GM21381 (cell line): ENCODE results near the gene FBXL7.

Experiments
- ATAC-seq: cut with Tn5 transposase; IDR thresholded peaks from one replicate; pipeline ENCODE4 v1.9.1; 2021; ENCODE audit warnings: mild to moderate bottlenecking, moderate library complexity; ENCODE audit not compliant: unreplicated experiment

The FBXL7 gene

DNA sequence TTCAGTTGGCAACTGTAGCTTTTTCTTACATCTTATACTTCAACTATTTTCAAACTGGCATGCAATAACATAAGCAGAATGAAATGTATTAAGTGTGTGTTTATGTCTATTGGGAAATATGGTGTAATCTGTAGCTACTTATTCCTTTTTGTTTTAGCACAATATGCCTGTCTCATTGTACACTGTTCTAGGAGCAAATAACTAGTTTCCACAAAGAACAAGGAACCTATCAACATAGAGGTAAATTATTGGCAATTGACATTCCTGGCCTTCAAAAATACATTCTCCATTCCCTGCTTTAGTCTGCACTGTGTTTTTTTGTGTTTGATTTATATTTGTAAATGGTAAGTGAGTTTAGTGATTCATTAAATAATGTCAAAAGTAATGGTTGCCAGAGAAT lies 75.7 kb downstream of the FBXL7 start:
- ATAC-seq, result no peak

DNA sequence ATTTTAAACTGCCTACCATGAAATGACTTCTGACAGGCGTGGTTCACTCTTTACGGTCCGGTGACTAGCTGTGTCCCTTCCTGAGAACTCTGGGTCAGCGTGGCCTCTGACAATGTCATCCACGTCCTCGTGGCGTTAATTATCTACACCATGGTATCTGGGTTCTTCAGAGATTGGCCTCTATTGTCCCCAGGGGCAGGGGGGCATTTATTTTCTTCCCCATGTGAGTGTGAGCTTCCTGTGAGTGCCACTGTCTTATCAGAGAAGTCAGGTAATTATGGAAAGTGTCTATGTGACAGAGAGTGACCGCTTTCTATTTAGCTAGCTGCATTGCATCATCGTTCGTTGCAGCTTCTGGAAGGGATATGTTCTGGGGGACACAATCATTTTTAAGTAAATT lies 77.2 kb downstream of the FBXL7 start:
- no peak for ATAC-seq

DNA sequence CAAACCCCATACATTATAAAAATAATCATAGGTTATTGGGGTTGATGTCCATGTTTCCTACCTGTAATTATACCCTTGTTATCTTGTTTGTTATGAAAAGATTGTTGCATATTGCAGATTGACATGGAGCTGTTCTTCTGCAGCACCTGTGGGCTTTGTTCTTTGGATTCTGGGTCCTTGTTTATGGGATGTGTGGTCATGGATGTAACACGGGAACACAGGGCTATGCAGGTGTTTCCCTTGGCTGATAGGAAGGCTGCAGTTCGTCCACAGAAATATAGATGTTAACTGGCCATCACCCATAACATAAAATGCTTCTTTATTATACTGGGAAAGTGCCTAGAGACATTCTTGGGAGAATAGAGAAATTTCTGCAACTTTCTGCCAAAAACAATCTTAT lies 77.9 kb downstream of the FBXL7 start:
- no peak for ATAC-seq

DNA sequence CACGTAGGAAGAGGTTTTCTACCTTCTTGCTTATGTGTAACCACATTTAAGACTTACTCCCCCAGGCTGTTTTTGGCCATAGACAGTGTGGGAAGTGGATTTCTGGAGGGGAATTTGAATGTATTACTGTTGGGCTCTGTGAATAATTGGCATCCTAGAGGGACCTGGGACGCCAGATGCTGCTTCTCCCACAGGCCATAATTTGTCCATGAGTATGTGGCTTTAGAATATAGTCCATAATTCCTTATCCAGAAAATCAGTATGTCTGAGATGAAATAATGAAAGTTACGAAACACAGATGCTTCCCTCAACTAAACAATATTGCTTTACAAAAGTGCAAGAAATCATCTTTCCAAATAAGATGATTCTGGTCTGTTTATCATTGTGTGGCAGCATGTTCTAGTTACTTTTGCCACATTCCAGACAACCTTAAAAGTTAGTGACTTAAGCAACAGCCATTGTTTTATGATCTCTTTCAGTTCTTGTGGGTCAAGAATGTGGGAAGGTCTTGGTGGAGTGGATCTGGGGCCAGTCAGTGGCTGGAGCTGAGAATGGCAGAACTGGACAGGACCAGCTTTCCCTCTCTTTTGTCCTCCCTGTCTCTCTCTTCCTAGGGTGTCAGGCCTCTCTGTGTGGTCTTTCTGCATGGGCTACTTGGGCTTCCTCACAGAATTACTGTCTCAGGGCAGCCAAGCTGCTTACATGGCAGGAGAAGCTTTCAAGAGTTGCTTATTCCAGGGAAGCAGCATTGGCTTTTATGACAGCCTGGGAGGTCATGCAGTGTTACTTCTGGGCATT lies 79.4 kb downstream of the FBXL7 start:
- ATAC-seq, result no peak

DNA sequence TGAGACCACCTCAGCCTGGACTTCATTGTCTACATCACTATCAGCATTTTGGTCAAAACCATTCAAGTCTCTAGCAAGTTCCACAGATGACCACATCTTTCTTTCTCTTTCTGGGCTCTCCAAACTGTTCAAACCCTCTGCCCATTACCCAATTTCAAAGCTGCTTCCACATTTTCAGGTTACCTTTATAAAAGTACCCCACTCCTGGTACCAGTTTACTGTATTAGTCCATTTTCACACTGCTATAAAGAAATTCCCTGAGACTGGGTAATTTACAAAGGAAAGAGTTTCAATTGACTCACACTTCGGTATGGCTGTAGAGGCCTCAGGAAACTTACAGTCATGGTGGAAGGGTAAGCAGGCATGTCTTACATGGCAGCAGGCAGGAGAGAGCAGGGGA lies 84.5 kb downstream of the FBXL7 start:
- ATAC-seq, result no peak

DNA sequence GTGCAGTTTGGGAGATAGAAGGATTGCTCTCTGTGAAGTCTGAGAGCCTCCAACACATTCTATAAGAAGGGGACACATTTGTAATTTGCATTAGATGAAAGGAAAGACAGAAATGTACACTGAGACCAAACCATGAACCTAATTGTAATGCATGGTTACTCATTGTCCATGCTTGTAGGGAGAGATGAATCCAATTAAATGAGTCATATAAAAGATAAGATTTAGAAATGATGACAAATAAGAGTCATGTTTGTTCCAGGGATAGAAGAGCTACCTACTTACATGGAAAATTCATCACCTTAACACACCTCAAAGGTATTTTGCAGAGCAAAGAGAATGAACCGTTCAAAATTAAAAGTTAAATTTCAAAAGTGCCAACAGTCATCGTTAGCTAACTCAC lies 85.1 kb downstream of the FBXL7 start:
- no peak for ATAC-seq

DNA sequence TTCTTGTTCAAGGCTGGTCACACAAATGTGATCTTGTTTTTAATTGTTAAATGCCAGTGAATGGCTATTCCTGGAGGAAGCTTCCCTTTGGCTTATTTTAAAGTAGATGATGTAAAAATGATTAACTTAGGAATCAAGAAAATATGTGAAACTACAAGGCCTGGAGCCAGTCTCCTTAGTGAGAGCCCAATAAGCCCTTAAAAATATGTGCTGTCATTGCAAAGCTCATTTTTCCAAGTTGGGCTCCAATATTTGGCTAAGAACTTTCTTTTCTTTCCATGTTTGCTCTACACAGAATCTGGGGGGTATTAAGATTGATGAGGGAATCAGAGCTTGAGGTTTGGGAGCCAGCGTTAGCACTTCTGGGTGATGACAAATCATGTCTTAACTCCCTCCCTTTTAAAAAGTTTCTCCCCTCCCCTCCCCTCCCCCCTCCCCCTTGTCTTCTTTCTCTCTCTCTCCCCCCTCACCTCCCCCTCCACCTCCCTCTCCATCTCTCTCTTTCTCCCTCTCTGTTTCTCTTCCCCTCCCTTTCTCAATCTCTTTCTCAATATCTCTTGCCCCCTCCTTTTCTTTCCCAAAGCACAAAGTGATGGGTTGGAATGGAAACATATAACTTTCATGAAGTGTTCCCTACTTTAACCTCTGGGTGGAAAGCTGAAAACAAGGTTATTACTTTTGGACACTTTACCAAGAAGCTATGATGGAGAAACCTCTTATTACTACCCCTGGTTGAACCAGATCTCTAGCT lies 86.0 kb downstream of the FBXL7 start:
- no peak for ATAC-seq

DNA sequence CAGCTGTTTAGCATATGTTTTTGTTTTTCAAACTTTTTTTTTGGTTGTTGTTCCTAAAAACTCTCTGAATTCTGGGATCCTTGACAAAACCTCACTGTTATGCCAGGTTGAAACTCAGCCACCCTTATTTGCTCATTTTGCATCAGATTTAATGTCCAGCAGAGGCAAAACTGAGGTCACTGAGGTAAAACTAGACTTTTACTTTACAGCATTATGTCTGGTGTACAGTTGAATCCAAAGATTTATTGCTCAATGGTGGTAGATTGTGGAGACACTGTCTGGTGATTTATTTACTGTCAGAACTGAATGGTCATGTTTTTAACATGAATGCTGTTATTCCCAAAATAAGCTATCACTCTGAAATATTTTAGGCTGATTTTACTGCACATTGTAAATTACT lies 87.9 kb downstream of the FBXL7 start:
- no peak for ATAC-seq

DNA sequence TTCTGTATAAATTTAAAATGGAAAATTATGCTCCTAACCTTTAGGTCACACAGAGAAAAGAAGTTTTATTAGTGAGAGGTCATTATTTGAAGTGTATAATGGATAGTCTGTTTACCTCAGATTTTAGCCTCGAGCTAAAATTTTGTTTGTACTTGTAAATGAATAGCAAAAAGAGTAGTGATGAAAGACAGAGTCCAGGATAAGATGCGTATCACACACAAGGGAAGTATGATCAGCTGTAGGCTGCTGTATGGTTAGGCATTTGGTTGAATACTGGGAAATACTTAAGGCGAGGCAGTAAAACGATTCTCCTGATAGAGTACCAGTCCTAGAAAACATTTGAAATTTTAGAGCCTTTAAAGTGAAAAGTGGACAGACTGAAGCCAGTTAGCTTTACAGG lies 92.7 kb downstream of the FBXL7 start:
- ATAC-seq, result no peak

DNA sequence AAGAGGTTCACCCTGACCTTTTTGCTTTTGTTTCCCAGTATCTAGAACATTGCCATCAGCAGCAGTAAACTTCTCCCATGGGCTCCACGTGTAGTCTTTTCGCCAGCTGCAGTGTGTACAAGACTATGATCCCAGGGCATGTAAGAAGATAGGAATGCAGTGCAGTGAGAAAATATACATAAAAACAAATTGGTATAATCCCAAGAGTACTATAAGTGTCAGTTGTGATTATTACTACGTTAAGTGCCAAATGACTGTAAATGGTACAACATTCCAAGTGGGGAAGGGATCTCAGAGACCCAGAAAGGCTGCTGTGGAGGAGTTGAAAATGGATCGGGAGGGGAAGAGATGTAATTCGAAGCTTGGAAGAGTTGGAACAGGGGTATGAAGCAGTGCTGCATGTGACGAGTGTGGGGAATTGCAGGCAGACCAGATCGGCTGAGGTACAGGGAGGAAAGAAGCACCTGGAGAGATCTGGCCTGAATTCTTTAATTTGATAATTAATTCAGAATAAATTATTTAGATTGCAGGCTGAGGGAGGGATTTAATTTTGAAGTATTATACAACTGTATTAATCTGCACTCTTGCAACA lies 95.1 kb downstream of the FBXL7 start:
- no peak for ATAC-seq

DNA sequence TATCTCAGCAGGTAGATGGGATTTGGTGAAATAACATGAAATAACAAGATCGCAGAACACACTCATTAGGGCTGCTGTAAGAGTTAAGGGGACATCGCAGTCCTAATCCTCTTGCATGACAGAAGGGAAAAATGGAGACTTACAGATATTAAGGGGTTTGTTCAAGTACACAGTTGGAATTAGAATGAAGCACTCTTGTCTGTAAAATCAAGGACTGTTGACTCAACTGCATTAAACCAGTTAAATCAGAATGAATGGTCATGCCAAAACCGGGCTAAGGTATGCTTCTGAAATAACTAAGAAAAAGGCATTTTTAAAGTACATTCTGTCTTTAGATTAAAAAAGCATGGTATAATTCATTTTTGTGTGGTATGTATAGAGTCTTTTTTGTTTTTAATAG lies 95.9 kb downstream of the FBXL7 start:
- ATAC-seq, result no peak

DNA sequence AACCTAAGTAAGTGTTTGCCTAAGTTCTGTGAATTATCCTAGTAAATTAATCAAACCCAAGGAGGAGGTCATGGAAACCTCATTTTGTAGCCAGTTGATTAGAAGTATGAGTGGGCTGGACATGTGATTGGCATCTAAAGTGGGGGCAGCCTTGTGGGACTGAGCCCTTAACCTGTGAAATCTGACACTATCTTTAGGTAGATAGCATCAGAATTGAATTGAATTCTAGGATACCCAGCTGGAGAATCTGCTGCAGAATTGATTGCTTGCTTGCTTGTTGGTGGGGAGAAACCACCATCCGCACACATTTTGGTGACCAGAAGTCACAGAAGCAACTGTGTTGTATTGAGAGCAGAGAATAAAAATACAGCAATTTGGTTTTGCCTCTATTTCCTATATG lies 97.0 kb downstream of the FBXL7 start:
- ATAC-seq, result no peak

DNA sequence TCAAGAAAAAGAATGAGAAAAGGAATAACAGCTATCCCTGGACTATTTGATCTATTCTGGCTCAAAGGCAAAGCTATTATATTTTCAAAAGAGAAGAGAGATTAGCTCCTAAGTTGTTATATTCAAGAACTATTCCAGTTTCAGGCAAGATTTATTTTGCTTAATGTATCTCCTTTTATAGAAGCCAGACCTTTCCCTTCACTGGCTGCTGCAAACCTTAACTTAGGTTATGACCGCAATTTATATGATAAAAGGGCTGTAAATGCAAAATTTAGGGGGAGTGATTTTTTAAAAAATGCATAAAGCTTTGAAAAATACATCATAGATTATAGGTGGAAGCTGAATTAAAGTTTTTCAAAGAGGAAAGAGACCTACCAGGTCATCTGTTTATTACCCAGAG lies 97.8 kb downstream of the FBXL7 start:
- ATAC-seq, result no peak

DNA sequence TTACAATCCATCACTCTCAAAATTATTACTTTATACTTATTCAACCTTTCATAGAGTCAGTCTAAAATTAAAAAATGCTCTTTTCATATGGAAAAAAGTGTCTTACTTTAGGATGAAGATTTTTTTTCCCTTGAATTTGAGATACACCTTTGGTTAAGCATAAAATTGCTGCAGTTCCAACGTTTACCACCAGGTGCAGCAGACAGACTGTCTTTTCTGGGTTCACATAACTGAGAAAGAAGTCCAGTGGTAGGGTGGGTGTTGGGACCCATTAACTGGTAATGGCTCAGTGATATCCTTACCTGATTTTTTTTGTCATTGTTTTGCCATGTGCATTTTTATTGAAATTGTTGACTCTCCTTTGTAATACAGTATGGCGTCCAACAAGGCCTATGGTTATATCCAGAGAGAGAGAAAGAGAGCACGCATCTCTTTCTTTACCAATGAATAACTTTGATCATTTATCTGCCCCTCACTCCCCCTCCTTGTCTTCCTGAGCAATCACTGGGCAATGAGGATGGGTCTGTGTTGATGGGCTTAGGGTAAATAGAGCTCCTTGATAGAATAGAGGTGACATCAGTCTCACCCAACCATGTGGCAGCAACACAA lies 98.4 kb downstream of the FBXL7 start:
- ATAC-seq, result no peak

DNA sequence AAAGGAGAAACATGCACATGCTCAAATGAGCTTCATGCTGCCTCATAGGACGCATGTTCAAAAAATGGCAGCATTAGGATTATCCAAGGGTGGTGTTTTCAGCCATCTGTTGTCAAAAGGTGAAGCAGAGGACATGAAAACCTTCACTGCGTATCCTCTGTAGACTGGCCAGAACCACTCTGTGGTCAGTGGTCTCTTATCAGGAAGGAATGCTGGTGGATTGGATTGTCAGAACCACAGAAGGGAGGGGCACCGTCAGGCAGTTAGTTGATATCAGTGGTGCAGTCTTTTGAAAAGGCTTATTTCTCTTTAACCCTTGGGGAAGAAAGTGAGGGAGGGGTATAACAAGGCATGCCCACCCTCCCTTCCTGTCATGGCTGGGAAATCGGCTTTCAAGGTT lies 100.1 kb downstream of the FBXL7 start:
- ATAC-seq, result no peak

DNA sequence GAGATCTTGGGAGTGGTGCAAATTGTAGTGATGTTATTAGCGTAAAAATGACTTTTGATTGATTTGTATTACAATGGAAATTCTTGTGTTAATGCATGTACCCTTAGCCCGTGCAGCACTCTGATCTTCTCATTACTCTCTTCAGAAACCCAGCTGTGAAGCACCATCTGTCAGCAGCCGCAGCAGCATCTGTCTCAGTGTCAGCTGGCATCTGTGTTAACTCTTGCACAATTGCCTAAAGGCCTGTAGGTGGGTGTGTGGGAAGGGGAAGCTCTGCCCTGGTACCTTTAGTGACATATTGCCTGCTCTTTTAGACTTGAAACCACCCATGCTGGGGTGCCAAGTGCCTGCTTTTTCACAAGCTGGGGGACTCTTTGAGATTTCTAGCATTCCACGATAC lies 101.3 kb downstream of the FBXL7 start:
- no peak for ATAC-seq

DNA sequence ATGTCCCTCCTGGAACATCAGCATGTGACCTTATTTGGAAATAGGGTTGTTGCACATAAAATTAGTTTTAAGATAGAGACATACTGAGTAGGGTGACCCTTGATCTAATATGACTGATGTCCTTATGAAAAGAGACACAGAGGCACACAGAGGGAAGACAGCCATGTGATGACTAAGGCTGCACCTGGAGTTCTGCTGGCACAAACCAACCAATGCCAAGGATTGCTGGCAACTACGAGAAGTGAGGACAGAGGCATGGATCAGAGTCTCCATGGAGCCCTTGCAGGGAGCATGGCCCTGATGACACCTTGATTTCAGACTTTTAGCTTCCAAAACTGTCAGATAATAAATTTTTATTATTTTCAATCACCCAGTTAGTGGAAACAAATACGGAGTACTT lies 101.9 kb downstream of the FBXL7 start:
- ATAC-seq, result no peak

DNA sequence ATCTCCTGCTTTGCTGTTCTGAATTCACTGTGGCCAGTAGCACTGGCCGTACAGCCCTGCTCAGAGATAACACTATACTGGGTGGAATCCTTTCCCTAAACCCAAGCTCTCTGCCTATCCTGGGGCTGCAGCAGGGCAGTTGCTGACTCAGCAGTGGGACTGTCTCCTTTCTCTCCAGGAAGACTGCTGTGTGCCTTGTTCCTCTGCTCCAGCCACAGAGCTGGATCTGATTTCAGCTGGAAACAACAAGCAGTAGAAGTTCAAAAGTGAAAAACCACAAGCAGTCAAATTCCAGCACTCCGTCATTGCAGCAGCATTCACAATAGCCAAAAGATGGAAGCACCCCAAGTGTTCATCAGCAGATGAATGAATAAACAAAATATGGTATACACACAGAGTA lies 105.0 kb downstream of the FBXL7 start:
- no peak for ATAC-seq

DNA sequence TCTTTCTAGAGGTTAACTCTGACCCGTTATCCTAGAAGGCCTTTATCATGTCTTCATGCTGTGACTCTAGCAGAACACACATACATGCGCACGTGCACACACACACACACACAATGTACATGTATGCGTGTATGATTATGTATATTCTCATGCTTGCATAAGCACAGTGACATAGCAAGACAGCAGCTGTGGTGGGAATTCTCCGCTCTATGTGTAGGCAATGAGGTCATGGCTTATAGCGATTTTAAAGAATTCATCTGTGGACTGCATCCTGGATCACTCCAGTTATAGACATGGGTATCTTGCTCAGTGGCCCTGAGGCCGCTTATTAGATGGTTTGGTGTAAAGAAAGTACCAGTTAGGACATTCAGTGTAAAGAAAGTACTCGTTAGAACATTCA lies 106.2 kb downstream of the FBXL7 start:
- ATAC-seq, result no peak

DNA sequence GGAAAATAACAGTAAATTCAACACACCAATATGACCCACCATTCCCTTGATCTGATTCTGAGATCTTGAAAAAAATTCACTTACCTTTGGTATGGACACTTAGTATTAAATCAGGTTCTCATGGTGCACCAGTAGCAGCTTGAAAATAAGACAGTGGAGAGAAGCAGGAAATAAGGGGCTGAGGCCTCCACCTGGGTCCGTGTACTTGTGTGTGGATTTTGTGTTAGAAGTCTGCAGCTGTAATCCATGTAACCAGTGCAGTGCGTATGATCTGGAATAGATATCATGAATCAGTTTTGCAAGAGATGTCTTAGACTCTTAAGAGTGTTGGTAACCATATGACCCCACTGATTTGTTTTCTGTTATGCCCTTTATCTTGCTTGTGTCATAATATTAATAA lies 107.1 kb downstream of the FBXL7 start:
- ATAC-seq, result no peak

DNA sequence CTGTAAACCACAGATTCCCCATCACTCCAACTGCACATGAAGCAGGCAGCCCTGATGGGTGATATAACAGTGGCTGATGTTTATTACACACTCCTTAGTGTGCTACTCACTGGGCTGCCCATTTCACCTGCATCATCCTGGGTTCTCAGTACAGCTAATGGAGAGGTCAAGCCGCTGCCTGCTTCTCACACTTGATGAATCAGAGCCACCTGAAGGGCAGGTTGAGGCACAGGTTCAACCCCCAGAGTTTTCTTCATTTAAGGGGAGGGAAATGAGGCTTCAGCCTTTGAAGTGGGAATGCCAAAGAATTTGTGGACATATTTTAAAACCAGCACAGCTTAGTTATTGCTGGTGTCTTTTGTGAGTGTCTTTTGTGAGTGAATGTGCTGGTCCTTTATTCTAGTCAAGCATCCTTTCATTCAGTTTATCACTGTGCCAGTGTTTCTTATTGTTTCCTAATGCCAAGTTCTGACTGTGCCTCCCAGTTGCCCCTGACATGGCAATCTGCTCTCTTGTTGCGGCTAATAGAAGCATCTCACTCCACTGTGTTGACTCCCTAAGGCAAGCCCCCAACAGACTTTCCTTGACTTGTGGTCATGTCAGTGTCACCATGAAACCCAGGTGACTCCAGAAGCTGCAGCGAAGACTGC lies 109.2 kb downstream of the FBXL7 start:
- no peak for ATAC-seq
